ENCODE data around the gene GLT8D1. TPM values are rescaled to one million over a fixed set of nuclear protein-coding genes. Genes with fewer than 3 reads are reported as not detected.

Gene GLT8D1
- total and polyA plus RNA-seq, 2 of the 13 experiments (the other 11 are each of a cell fraction or from before 2014, with no cell fraction given) = 110 to 121 TPM

DNA sequence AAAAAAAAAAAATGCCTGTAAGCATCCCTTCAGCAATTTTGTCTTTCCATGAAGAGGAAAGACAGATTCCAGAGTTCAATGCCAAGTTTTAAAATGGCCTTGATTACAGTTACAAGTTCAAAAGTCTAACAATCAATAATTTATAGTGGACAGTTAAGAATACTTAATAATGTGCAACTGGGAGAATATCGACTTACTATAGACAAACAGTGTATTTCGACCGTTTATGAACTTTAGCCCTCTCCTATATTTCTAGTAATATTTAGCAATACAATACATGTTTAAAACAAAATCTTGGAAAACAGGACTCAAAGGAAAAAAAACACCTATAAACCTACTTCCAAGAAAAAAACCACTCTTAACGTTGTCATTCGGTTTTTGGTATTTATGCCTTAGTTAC, 21.4 kb downstream of the GLT8D1 start:
- ATAC-seq (no peak), FAIRE-seq (no peak), DNase-seq (ENCODE audit: low spot score) (no peak)
- TF ChIP-seq KAT2B (IDR thresholded peaks at IDR 0.05; ENCODE audit: borderline replicate concordance, low read depth, low read length) = peak; percentile 83
- peak; percentile 76 for TF ChIP-seq BCL6 (CRISPR knock-in tag; IDR thresholded peaks at IDR 0.05)
- TF ChIP-seq, protein P1, sequence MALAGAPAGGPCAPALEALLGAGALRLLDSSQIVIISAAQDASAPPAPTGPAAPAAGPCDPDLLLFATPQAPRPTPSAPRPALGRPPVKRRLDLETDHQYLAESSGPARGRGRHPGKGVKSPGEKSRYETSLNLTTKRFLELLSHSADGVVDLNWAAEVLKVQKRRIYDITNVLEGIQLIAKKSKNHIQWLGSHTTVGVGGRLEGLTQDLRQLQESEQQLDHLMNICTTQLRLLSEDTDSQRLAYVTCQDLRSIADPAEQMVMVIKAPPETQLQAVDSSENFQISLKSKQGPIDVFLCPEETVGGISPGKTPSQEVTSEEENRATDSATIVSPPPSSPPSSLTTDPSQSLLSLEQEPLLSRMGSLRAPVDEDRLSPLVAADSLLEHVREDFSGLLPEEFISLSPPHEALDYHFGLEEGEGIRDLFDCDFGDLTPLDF (CRISPR knock-in tag; IDR thresholded peaks at IDR 0.05) = no peak
- TF ChIP-seq, protein P2, sequence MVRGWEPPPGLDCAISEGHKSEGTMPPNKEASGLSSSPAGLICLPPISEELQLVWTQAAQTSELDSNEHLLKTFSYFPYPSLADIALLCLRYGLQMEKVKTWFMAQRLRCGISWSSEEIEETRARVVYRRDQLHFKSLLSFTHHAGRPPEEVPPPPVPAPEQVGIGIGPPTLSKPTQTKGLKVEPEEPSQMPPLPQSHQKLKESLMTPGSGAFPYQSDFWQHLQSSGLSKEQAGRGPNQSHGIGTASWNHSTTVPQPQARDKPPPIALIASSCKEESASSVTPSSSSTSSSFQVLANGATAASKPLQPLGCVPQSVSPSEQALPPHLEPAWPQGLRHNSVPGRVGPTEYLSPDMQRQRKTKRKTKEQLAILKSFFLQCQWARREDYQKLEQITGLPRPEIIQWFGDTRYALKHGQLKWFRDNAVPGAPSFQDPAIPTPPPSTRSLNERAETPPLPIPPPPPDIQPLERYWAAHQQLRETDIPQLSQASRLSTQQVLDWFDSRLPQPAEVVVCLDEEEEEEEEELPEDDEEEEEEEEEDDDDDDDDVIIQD (CRISPR knock-in tag; IDR thresholded peaks at IDR 0.05; ENCODE audit: low read depth) = no peak
- TF ChIP-seq NCOR1 (IDR thresholded peaks at IDR 0.05; ENCODE audit: borderline replicate concordance, low read length) = 0 out of 2 replicates have a peak, but pooled peaks have one; percentile 34
- no peak for TF ChIP-seq HOXA7 (CRISPR knock-in tag; IDR thresholded peaks at IDR 0.05)
- TF ChIP-seq, protein P3, sequence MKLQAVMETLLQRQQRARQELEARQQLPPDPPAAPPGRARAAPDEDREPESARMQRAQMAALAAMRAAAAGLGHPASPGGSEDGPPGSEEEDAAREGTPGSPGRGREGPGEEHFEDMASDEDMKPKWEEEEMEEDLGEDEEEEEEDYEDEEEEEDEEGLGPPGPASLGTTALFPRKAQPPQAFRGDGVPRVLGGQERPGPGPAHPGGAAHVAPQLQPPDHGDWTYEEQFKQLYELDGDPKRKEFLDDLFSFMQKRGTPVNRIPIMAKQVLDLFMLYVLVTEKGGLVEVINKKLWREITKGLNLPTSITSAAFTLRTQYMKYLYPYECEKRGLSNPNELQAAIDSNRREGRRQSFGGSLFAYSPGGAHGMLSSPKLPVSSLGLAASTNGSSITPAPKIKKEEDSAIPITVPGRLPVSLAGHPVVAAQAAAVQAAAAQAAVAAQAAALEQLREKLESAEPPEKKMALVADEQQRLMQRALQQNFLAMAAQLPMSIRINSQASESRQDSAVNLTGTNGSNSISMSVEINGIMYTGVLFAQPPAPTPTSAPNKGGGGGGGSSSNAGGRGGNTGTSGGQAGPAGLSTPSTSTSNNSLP (IDR thresholded peaks at IDR 0.05; ENCODE audit: low read depth, low read length) = peak; percentile 80
- peak; percentile 30 for TF ChIP-seq SKI (IDR thresholded peaks at IDR 0.05; ENCODE audit: partially characterized antibody)
- Histone ChIP-seq H3K36me3 (replicated peaks in 1 of 2; ENCODE audit: control insufficient read depth in 1 of 2, insufficient read depth in 2 of 2, low read length in 2 of 2) (peaks cover 10 to 30% of the 10 kb centered on the region in 2 experiments), H2AFZ (ENCODE audit: low read length) (no peak overlapping the region), H4K20me1 (ENCODE audit: insufficient read depth, low read length) (peaks cover 13% of the 10 kb centered on the region), H3K9me3 (ENCODE audit: low read length) (no peaks in the 10 kb centered on the region), H3K4me1 (ENCODE audit: insufficient read depth, low read length) (peaks cover 81% of the 10 kb centered on the region), H3K27me3 (ENCODE audit: control insufficient read depth in 1 of 2, insufficient read depth in 2 of 2, low read length in 2 of 2) (no peaks in the 10 kb centered on the region; a peak in 1 of 5 replicates), H3K79me2 (ENCODE audit: insufficient read depth, low read length) (peaks cover 82% of the 10 kb centered on the region), H3K27ac (ENCODE audit: extremely low read length, insufficient read depth, low read length) (peak overlapping the region; percentile 82), H3K9ac (ENCODE audit: insufficient read depth, low read depth, low read length) (peak overlapping the region; percentile 99; the same call in 1 of the 2 replicates), H3K4me2 (ENCODE audit: low read depth, low read length) (peak overlapping the region; percentile 77), H3K4me3 (replicated peaks in 1 of 3; ENCODE audit: insufficient read depth in 1 of 3, low read depth in 2 of 3, low read length in 3 of 3) (peak overlapping the region in 2 of 3 experiments; percentile 66 to 96; a peak in 3 of 6 replicates)
- intact Hi-C loops (cut with micrococcal nuclease; ENCODE audit: unreplicated experiment) = no loop called here
- in situ Hi-C loops (cut with HindIII; ENCODE audit: extremely low pct_ligation_motif_present, low pct_unique_long_range_greater_than_20kb) = loop anchor here (10.0 kb wide), 1 partner anchor 229 kb away; the partner anchor contains the start of genes NISCH and TNNC1
- BruUV-seq (replicated peaks) = no TSS peak
- CTCF ChIA-PET (ENCODE audit: low intra/inter-chr PET ratio, low total read pairs) = no interaction called here
- WGBS (ENCODE audit: low lambda C conversion rate) = 7% methylated on average over 5 of the region's 5 CpGs
- POLR2A ChIA-PET = interaction anchor here (4.5 to 12.6 kb wide), 2 partner anchors 12 to 21 kb away, joined by 18 to 118 read pairs; partner anchors contain the start of genes GLT8D1 and SPCS1

Measured in HepG2 (cell line).